ENCODE results near the gene MGAT4A. TPM values are rescaled to one million over a fixed set of nuclear protein-coding genes. Genes with fewer than 3 reads are reported as not detected.
A peak's percentile ranks its signal among the peaks of the same experiment; 100 is the strongest.

The MGAT4A gene
- polyA plus RNA-seq, 4 donors: 28.9 to 50.4 (median 37.1) TPM

GRCh38 chr2:98702127-98702802, 28.7 kb downstream of the MGAT4A start:
- H3K4me1 ChIP-seq (ENCODE audit: control insufficient read depth in 3 of 3, insufficient read depth in 2 of 3, low read depth in 1 of 3, low read length in 2 of 3): peaks cover 21 to 57% (median 30%) of the 10 kb centered on the region in 3 donors
- FAIRE-seq: no peak
- peak; percentile 92 to 95 for DNase-seq
- H3K27me3 ChIP-seq (ENCODE audit: control insufficient read depth in 3 of 3, insufficient read depth in 3 of 3, low read length in 3 of 3): no peaks in the 10 kb centered on the region
- peaks cover 0 to 6% (median 0%) of the 10 kb centered on the region in 3 donors for H3K36me3 ChIP-seq (ENCODE audit: control insufficient read depth in 3 of 3, insufficient read depth in 2 of 3, low read depth in 1 of 3, low read length in 3 of 3)
- H3K4me3 ChIP-seq (ENCODE audit: low read depth in 1 of 3, low read length in 3 of 3): no peak overlapping the region
- H3K27ac ChIP-seq (ENCODE audit: low read depth in 1 of 3, low read length in 2 of 3): peak overlapping the region; percentile 72 to 83 (median 76)
- 15 to 45% (median 25%) methylated on average over 8 of the region's 8 CpGs for WGBS, 3 donors
- no peaks in the 10 kb centered on the region for H3K9me3 ChIP-seq (ENCODE audit: control insufficient read depth in 2 of 2, insufficient read depth in 1 of 2, low read depth in 1 of 2, low read length in 1 of 2)

GRCh38 chr2:98701230-98701629, 29.7 kb downstream of the MGAT4A start:
- H3K4me1 ChIP-seq (ENCODE audit: control insufficient read depth in 3 of 3, insufficient read depth in 2 of 3, low read depth in 1 of 3, low read length in 2 of 3): peaks cover 21 to 57% (median 30%) of the 10 kb centered on the region in 3 donors
- H3K36me3 ChIP-seq (ENCODE audit: control insufficient read depth in 3 of 3, insufficient read depth in 2 of 3, low read depth in 1 of 3, low read length in 3 of 3): peaks cover 0 to 6% (median 0%) of the 10 kb centered on the region in 3 donors
- no peaks in the 10 kb centered on the region for H3K9me3 ChIP-seq (ENCODE audit: control insufficient read depth in 2 of 2, insufficient read depth in 1 of 2, low read depth in 1 of 2, low read length in 1 of 2)
- FAIRE-seq (no peak), DNase-seq (peak in 1 of 2 donors; percentile 66)
- H3K4me3 ChIP-seq (ENCODE audit: low read depth in 1 of 3, low read length in 3 of 3): no peak overlapping the region
- H3K27ac ChIP-seq (ENCODE audit: low read depth in 1 of 3, low read length in 2 of 3): peak overlapping the region; percentile 72 to 83 (median 76)
- no peaks in the 10 kb centered on the region for H3K27me3 ChIP-seq (ENCODE audit: control insufficient read depth in 3 of 3, insufficient read depth in 3 of 3, low read length in 3 of 3)
- 24 to 47% (median 38%) methylated on average over 1 of the region's 1 CpG for WGBS, 3 donors

GRCh38 chr2:98698896-98699295, 32.0 kb downstream of the MGAT4A start:
- Histone ChIP-seq H3K4me3 (ENCODE audit: low read depth in 1 of 3, low read length in 3 of 3) (no peak overlapping the region), H3K4me1 (ENCODE audit: control insufficient read depth in 3 of 3, insufficient read depth in 2 of 3, low read depth in 1 of 3, low read length in 2 of 3) (peaks cover 21 to 44% (median 26%) of the 10 kb centered on the region in 3 donors), H3K36me3 (ENCODE audit: control insufficient read depth in 3 of 3, insufficient read depth in 2 of 3, low read depth in 1 of 3, low read length in 3 of 3) (peaks cover 0 to 8% (median 0%) of the 10 kb centered on the region in 3 donors), H3K27ac (ENCODE audit: low read depth in 1 of 3, low read length in 2 of 3) (peak overlapping the region in 1 of 3 donors; percentile 45), H3K9me3 (ENCODE audit: control insufficient read depth in 2 of 2, insufficient read depth in 1 of 2, low read depth in 1 of 2, low read length in 1 of 2) (no peaks in the 10 kb centered on the region), H3K27me3 (ENCODE audit: control insufficient read depth in 3 of 3, insufficient read depth in 3 of 3, low read length in 3 of 3) (no peaks in the 10 kb centered on the region)
- WGBS, 3 donors: 68 to 80% (median 68%) methylated on average over 6 of the region's 6 CpGs
- FAIRE-seq (no peak), DNase-seq (peak in 1 of 2 donors; percentile 50)

- H3K27me3 ChIP-seq (ENCODE audit: control insufficient read depth in 3 of 3, insufficient read depth in 3 of 3, low read length in 3 of 3): no peaks in the 10 kb centered on the region
- FAIRE-seq: no peak
- H3K4me1 ChIP-seq (ENCODE audit: control insufficient read depth in 3 of 3, insufficient read depth in 2 of 3, low read depth in 1 of 3, low read length in 2 of 3): peaks cover 21 to 33% (median 21%) of the 10 kb centered on the region in 3 donors
- WGBS, 3 donors: 40 to 71% (median 48%) methylated on average over 5 of the region's 5 CpGs
- H3K36me3 ChIP-seq (ENCODE audit: control insufficient read depth in 3 of 3, insufficient read depth in 2 of 3, low read depth in 1 of 3, low read length in 3 of 3): peaks cover 0 to 9% (median 0%) of the 10 kb centered on the region in 3 donors
- H3K9me3 ChIP-seq (ENCODE audit: control insufficient read depth in 2 of 2, insufficient read depth in 1 of 2, low read depth in 1 of 2, low read length in 1 of 2): no peaks in the 10 kb centered on the region
- DNase-seq: peak in 1 of 2 donors; percentile 41
- no peak overlapping the region for H3K27ac ChIP-seq (ENCODE audit: low read depth in 1 of 3, low read length in 2 of 3)
- H3K4me3 ChIP-seq (ENCODE audit: low read depth in 1 of 3, low read length in 3 of 3): no peak overlapping the region
Measured at GRCh38 chr2:98697651-98698337, 33.1 kb downstream of the MGAT4A start.

GRCh38 chr2:98696200-98696599, 34.7 kb downstream of the MGAT4A start:
- Histone ChIP-seq H3K27ac (ENCODE audit: low read depth in 1 of 3, low read length in 2 of 3) (no peak overlapping the region), H3K27me3 (ENCODE audit: control insufficient read depth in 3 of 3, insufficient read depth in 3 of 3, low read length in 3 of 3) (no peaks in the 10 kb centered on the region), H3K9me3 (ENCODE audit: control insufficient read depth in 2 of 2, insufficient read depth in 1 of 2, low read depth in 1 of 2, low read length in 1 of 2) (no peaks in the 10 kb centered on the region), H3K4me1 (ENCODE audit: control insufficient read depth in 3 of 3, insufficient read depth in 2 of 3, low read depth in 1 of 3, low read length in 2 of 3) (peaks cover 11 to 17% (median 13%) of the 10 kb centered on the region in 3 donors), H3K4me3 (ENCODE audit: low read depth in 1 of 3, low read length in 3 of 3) (no peak overlapping the region), H3K36me3 (ENCODE audit: control insufficient read depth in 3 of 3, insufficient read depth in 2 of 3, low read depth in 1 of 3, low read length in 3 of 3) (peaks cover 0 to 11% (median 0%) of the 10 kb centered on the region in 3 donors)
- WGBS, 3 donors: 79 to 84% (median 80%) methylated on average over 4 of the region's 4 CpGs
- no peak for DNase-seq
- FAIRE-seq: no peak

- FAIRE-seq (no peak), DNase-seq (no peak)
- Histone ChIP-seq H3K27me3 (ENCODE audit: control insufficient read depth in 3 of 3, insufficient read depth in 3 of 3, low read length in 3 of 3) (no peaks in the 10 kb centered on the region), H3K36me3 (ENCODE audit: control insufficient read depth in 3 of 3, insufficient read depth in 2 of 3, low read depth in 1 of 3, low read length in 3 of 3) (peaks cover 0 to 11% (median 4%) of the 10 kb centered on the region in 3 donors), H3K27ac (ENCODE audit: low read depth in 1 of 3, low read length in 2 of 3) (no peak overlapping the region), H3K4me3 (ENCODE audit: low read depth in 1 of 3, low read length in 3 of 3) (no peak overlapping the region), H3K4me1 (ENCODE audit: control insufficient read depth in 3 of 3, insufficient read depth in 2 of 3, low read depth in 1 of 3, low read length in 2 of 3) (peaks cover 9 to 16% (median 11%) of the 10 kb centered on the region in 3 donors), H3K9me3 (ENCODE audit: control insufficient read depth in 2 of 2, insufficient read depth in 1 of 2, low read depth in 1 of 2, low read length in 1 of 2) (peaks cover 0 to 1% of the 10 kb centered on the region in 2 donors)
- WGBS, 3 donors: 84 to 93% (median 90%) methylated on average over 3 of the region's 3 CpGs
Measured at GRCh38 chr2:98695255-98695654, 35.7 kb downstream of the MGAT4A start.

GRCh38 chr2:98693477-98693876, 37.5 kb downstream of the MGAT4A start:
- Histone ChIP-seq H3K4me1 (ENCODE audit: control insufficient read depth in 3 of 3, insufficient read depth in 2 of 3, low read depth in 1 of 3, low read length in 2 of 3) (peaks cover 0 to 7% (median 3%) of the 10 kb centered on the region in 3 donors), H3K9me3 (ENCODE audit: control insufficient read depth in 2 of 2, insufficient read depth in 1 of 2, low read depth in 1 of 2, low read length in 1 of 2) (peaks cover 0 to 1% of the 10 kb centered on the region in 2 donors), H3K27me3 (ENCODE audit: control insufficient read depth in 3 of 3, insufficient read depth in 3 of 3, low read length in 3 of 3) (no peaks in the 10 kb centered on the region), H3K4me3 (ENCODE audit: low read depth in 1 of 3, low read length in 3 of 3) (no peak overlapping the region), H3K27ac (ENCODE audit: low read depth in 1 of 3, low read length in 2 of 3) (no peak overlapping the region), H3K36me3 (ENCODE audit: control insufficient read depth in 3 of 3, insufficient read depth in 2 of 3, low read depth in 1 of 3, low read length in 3 of 3) (peaks cover 0 to 9% (median 4%) of the 10 kb centered on the region in 3 donors)
- FAIRE-seq: no peak
- no peak for DNase-seq
- 73 to 80% (median 77%) methylated on average over 5 of the region's 5 CpGs for WGBS, 3 donors

- Histone ChIP-seq H3K4me3 (ENCODE audit: low read depth in 1 of 3, low read length in 3 of 3) (no peak overlapping the region), H3K36me3 (ENCODE audit: control insufficient read depth in 3 of 3, insufficient read depth in 2 of 3, low read depth in 1 of 3, low read length in 3 of 3) (peaks cover 0 to 9% (median 9%) of the 10 kb centered on the region in 3 donors), H3K9me3 (ENCODE audit: control insufficient read depth in 2 of 2, insufficient read depth in 1 of 2, low read depth in 1 of 2, low read length in 1 of 2) (peaks cover 0 to 1% of the 10 kb centered on the region in 2 donors), H3K27me3 (ENCODE audit: control insufficient read depth in 3 of 3, insufficient read depth in 3 of 3, low read length in 3 of 3) (no peaks in the 10 kb centered on the region), H3K27ac (ENCODE audit: low read depth in 1 of 3, low read length in 2 of 3) (no peak overlapping the region), H3K4me1 (ENCODE audit: control insufficient read depth in 3 of 3, insufficient read depth in 2 of 3, low read depth in 1 of 3, low read length in 2 of 3) (peaks cover 0 to 6% (median 0%) of the 10 kb centered on the region in 3 donors)
- DNase-seq: no peak
- no peak for FAIRE-seq
- WGBS, 3 donors: 79 to 85% (median 82%) methylated on average over 7 of the region's 7 CpGs
Measured at GRCh38 chr2:98692090-98693054, 38.6 kb downstream of the MGAT4A start.
